ENCODE results near the gene DNMBP.
A peak's percentile ranks its signal among the peaks of the same experiment; 100 is the strongest.
"Not testable (repeated sequence)": the region's sequence is repeated elsewhere in the genome, so short reads cannot be mapped to it uniquely, and the experiment has no call there.

Gene DNMBP

GRCh38 chr10:99906470-99906869, 103.3 kb downstream of the DNMBP start:
- no peak for DNase-seq

GRCh38 chr10:99905971-99906370, 103.8 kb downstream of the DNMBP start:
- DNase-seq: no peak

GRCh38 chr10:99895867-99896266, 113.9 kb downstream of the DNMBP start:
- DNase-seq: no peak

GRCh38 chr10:99895066-99895465, 114.7 kb downstream of the DNMBP start:
- DNase-seq: not testable (repeated sequence)

GRCh38 chr10:99894613-99895012, 115.1 kb downstream of the DNMBP start:
- DNase-seq: no peak

- no peak for DNase-seq
Observed at GRCh38 chr10:99888622-99889021, 121.1 kb downstream of the DNMBP start.

GRCh38 chr10:99883523-99883922, 126.2 kb downstream of the DNMBP start:
- no peak for DNase-seq

- no peak for DNase-seq
Observed at GRCh38 chr10:99881371-99881770, 128.4 kb downstream of the DNMBP start.

- no peak for DNase-seq
Observed at GRCh38 chr10:99880080-99880835, 129.5 kb downstream of the DNMBP start.

GRCh38 chr10:99875473-99875872, 134.3 kb downstream of the DNMBP start:
- DNase-seq: no peak

GRCh38 chr10:99874341-99875085, 135.2 kb downstream of the DNMBP start:
- no peak for DNase-seq

GRCh38 chr10:99873846-99874245, 135.9 kb downstream of the DNMBP start:
- no peak for DNase-seq

- DNase-seq: no peak
Observed at GRCh38 chr10:99872367-99873162, 137.2 kb downstream of the DNMBP start.

- peak; percentile 9 for DNase-seq
Observed at GRCh38 chr10:99870123-99870730, 139.5 kb downstream of the DNMBP start.

- DNase-seq: no peak
Observed at GRCh38 chr10:99869581-99870122, 140.1 kb downstream of the DNMBP start.

GRCh38 chr10:99867250-99867649, 142.5 kb downstream of the DNMBP start:
- DNase-seq: not testable (repeated sequence)

- not testable (repeated sequence) for DNase-seq
Observed at GRCh38 chr10:99863535-99864240, 146.1 kb downstream of the DNMBP start.

- DNase-seq: no peak
Observed at GRCh38 chr10:99860466-99860865, 149.3 kb downstream of the DNMBP start.

- DNase-seq: no peak
Observed at GRCh38 chr10:99859585-99859984, 150.2 kb downstream of the DNMBP start.

GRCh38 chr10:99858849-99859248, 150.9 kb downstream of the DNMBP start:
- no peak for DNase-seq

- no peak for DNase-seq
Observed at GRCh38 chr10:99855479-99856071, 154.2 kb downstream of the DNMBP start.

- DNase-seq: no peak
Observed at GRCh38 chr10:99854860-99855259, 154.9 kb downstream of the DNMBP start.

All from activated CD4-positive, alpha-beta T cell treated with anti-CD3 and anti-CD28 coated beads, Interleukin-2, amount 50 U/mL, for 1 hour (primary cell).